ENCODE data around the gene CACNA1D.

Gene CACNA1D

GRCh38 chr3:53709256-53709655 lies 214.8 kb downstream of the CACNA1D start:
- no peaks in the 10 kb centered on the region for H3K9me3 ChIP-seq (ENCODE audit: control insufficient read depth, low read length)
- no peaks in the 10 kb centered on the region for H3K27me3 ChIP-seq (ENCODE audit: control insufficient read depth, insufficient read depth, low read length)
- H3K36me3 ChIP-seq (ENCODE audit: control insufficient read depth, insufficient read depth, low read length): no peaks in the 10 kb centered on the region
- H3K4me1 ChIP-seq (ENCODE audit: control insufficient read depth, insufficient read depth, low read length): peaks cover 16% of the 10 kb centered on the region
- H3K9ac ChIP-seq (ENCODE audit: low read length): no peak overlapping the region
- H3K4me3 ChIP-seq (ENCODE audit: low read length): no peak overlapping the region

- no peaks in the 10 kb centered on the region for H3K27me3 ChIP-seq (ENCODE audit: control insufficient read depth, insufficient read depth, low read length)
- no peaks in the 10 kb centered on the region for H3K36me3 ChIP-seq (ENCODE audit: control insufficient read depth, insufficient read depth, low read length)
- no peak overlapping the region for H3K9ac ChIP-seq (ENCODE audit: low read length)
- no peak overlapping the region for H3K4me3 ChIP-seq (ENCODE audit: low read length)
- no peaks in the 10 kb centered on the region for H3K9me3 ChIP-seq (ENCODE audit: control insufficient read depth, low read length)
- peaks cover 16% of the 10 kb centered on the region for H3K4me1 ChIP-seq (ENCODE audit: control insufficient read depth, insufficient read depth, low read length)
Observed at GRCh38 chr3:53709860-53710674, 215.7 kb downstream of the CACNA1D start.

GRCh38 chr3:53711387-53711786 lies 217.0 kb downstream of the CACNA1D start:
- H3K36me3 ChIP-seq (ENCODE audit: control insufficient read depth, insufficient read depth, low read length): no peaks in the 10 kb centered on the region
- H3K4me1 ChIP-seq (ENCODE audit: control insufficient read depth, insufficient read depth, low read length): peaks cover 16% of the 10 kb centered on the region
- no peak overlapping the region for H3K9ac ChIP-seq (ENCODE audit: low read length)
- no peaks in the 10 kb centered on the region for H3K9me3 ChIP-seq (ENCODE audit: control insufficient read depth, low read length)
- no peaks in the 10 kb centered on the region for H3K27me3 ChIP-seq (ENCODE audit: control insufficient read depth, insufficient read depth, low read length)
- H3K4me3 ChIP-seq (ENCODE audit: low read length): no peak overlapping the region

DNA sequence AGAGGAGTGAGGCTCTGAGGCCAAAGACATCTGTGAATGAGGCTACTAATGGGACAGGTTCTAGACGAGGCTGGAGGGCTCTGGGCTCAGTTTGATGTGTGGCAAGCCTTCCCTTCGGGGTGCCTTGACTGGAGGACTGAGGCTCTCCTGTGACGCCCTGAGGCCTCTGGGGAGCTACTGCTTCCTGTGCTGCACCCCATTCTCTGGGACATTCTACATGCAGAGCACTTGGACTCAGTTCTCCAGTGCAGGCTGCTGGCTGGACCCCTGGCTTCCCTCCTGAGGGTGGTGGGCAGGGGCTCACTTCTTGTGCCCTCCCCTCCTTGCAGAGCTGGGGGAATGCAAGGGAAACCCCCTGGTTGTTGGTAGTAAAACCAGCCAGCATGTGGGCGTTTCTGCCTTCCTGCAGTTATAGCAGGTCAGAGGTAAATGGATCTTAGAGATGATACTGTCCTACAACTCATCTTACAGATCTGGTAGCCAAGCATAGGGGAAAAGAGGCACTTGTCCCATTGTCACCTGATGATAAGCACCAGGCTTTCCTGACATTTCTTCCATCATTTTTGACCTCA lies 218.5 kb downstream of the CACNA1D start:
- Histone ChIP-seq H3K27me3 (ENCODE audit: control insufficient read depth, insufficient read depth, low read length) (no peaks in the 10 kb centered on the region), H3K9ac (ENCODE audit: low read length) (no peak overlapping the region), H3K4me3 (ENCODE audit: low read length) (no peak overlapping the region), H3K36me3 (ENCODE audit: control insufficient read depth, insufficient read depth, low read length) (no peaks in the 10 kb centered on the region), H3K9me3 (ENCODE audit: control insufficient read depth, low read length) (no peaks in the 10 kb centered on the region), H3K4me1 (ENCODE audit: control insufficient read depth, insufficient read depth, low read length) (peaks cover 12% of the 10 kb centered on the region)

- H3K27me3 ChIP-seq (ENCODE audit: control insufficient read depth, insufficient read depth, low read length): no peaks in the 10 kb centered on the region
- H3K9me3 ChIP-seq (ENCODE audit: control insufficient read depth, low read length): no peaks in the 10 kb centered on the region
- H3K36me3 ChIP-seq (ENCODE audit: control insufficient read depth, insufficient read depth, low read length): no peaks in the 10 kb centered on the region
- H3K4me1 ChIP-seq (ENCODE audit: control insufficient read depth, insufficient read depth, low read length): peaks cover 8% of the 10 kb centered on the region
- H3K9ac ChIP-seq (ENCODE audit: low read length): no peak overlapping the region
- no peak overlapping the region for H3K4me3 ChIP-seq (ENCODE audit: low read length)
Observed at GRCh38 chr3:53713626-53714025, 219.2 kb downstream of the CACNA1D start.

DNA sequence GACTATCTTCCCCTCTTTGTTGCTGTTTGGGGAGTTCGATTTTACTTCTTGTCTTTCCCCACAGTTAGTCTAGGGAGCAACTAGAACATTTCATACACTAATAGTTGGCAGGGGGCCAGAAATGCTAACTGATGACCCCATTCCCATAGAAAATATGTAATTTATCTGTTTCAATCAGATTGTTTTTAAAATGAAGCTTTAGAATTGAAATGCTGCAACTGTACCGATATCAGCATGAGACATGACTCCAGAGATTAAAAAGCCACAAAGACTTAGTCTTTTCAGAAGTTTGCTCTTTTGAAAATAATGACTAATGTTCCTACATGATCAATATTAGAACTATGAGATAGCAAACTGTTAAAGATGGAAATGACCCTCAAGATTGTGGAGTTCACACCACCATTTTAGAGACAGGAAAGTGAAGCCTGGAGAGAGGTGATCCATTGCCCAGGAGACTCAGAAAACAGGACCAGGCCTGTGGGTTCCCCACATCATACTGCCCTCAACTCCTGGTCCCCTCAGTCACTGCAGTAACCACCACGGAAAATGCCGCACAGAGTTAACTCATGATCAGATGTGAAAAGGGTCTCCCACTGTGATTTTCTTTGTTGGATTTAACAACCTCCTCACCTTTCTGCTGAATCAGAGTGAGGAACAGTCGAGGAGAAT lies 221.5 kb downstream of the CACNA1D start:
- no peak overlapping the region for H3K4me3 ChIP-seq (ENCODE audit: low read length)
- H3K4me1 ChIP-seq (ENCODE audit: control insufficient read depth, insufficient read depth, low read length): no peaks in the 10 kb centered on the region
- no peaks in the 10 kb centered on the region for H3K36me3 ChIP-seq (ENCODE audit: control insufficient read depth, insufficient read depth, low read length)
- no peaks in the 10 kb centered on the region for H3K9me3 ChIP-seq (ENCODE audit: control insufficient read depth, low read length)
- H3K27me3 ChIP-seq (ENCODE audit: control insufficient read depth, insufficient read depth, low read length): no peaks in the 10 kb centered on the region
- H3K9ac ChIP-seq (ENCODE audit: low read length): no peak overlapping the region

- H3K4me1 ChIP-seq (ENCODE audit: control insufficient read depth, insufficient read depth, low read length): no peaks in the 10 kb centered on the region
- H3K27me3 ChIP-seq (ENCODE audit: control insufficient read depth, insufficient read depth, low read length): no peaks in the 10 kb centered on the region
- no peaks in the 10 kb centered on the region for H3K9me3 ChIP-seq (ENCODE audit: control insufficient read depth, low read length)
Observed at GRCh38 chr3:53716998-53717397, 222.6 kb downstream of the CACNA1D start.

GRCh38 chr3:53718462-53718861 lies 224.1 kb downstream of the CACNA1D start:
- Histone ChIP-seq H3K4me3 (ENCODE audit: low read length) (no peak overlapping the region), H3K36me3 (ENCODE audit: control insufficient read depth, insufficient read depth, low read length) (no peaks in the 10 kb centered on the region), H3K9me3 (ENCODE audit: control insufficient read depth, low read length) (no peaks in the 10 kb centered on the region), H3K9ac (ENCODE audit: low read length) (no peak overlapping the region), H3K4me1 (ENCODE audit: control insufficient read depth, insufficient read depth, low read length) (no peaks in the 10 kb centered on the region), H3K27me3 (ENCODE audit: control insufficient read depth, insufficient read depth, low read length) (no peaks in the 10 kb centered on the region)

More at GRCh38 chr3:53716998-53717397, 222.6 kb downstream of the CACNA1D start:
- H3K9ac ChIP-seq (ENCODE audit: low read length): no peak overlapping the region
- H3K4me3 ChIP-seq (ENCODE audit: low read length): no peak overlapping the region
- H3K36me3 ChIP-seq (ENCODE audit: control insufficient read depth, insufficient read depth, low read length): no peaks in the 10 kb centered on the region

DNA sequence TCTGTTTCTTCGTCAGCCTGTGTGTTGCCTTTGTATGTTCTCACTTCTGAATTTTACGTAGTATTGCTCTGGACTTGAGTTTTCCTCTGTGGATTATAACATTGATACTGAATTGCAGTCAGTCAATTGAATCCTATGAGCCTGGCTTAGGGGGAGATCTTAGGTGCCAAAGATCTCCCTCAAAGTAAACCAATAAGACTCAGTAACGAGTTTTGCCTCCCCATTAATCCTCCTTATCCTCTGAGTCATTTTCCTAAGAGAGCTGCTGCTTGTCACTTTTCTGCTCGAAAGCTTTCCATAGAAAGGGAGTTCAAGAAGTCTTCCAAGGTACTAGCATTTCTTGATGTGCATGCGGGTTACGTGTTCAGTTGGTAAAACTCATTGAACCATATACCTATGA lies 225.4 kb downstream of the CACNA1D start:
- Histone ChIP-seq H3K4me3 (ENCODE audit: low read length) (no peak overlapping the region), H3K4me1 (ENCODE audit: control insufficient read depth, insufficient read depth, low read length) (no peaks in the 10 kb centered on the region), H3K9me3 (ENCODE audit: control insufficient read depth, low read length) (no peaks in the 10 kb centered on the region), H3K27me3 (ENCODE audit: control insufficient read depth, insufficient read depth, low read length) (no peaks in the 10 kb centered on the region), H3K9ac (ENCODE audit: low read length) (no peak overlapping the region), H3K36me3 (ENCODE audit: control insufficient read depth, insufficient read depth, low read length) (no peaks in the 10 kb centered on the region)

DNA sequence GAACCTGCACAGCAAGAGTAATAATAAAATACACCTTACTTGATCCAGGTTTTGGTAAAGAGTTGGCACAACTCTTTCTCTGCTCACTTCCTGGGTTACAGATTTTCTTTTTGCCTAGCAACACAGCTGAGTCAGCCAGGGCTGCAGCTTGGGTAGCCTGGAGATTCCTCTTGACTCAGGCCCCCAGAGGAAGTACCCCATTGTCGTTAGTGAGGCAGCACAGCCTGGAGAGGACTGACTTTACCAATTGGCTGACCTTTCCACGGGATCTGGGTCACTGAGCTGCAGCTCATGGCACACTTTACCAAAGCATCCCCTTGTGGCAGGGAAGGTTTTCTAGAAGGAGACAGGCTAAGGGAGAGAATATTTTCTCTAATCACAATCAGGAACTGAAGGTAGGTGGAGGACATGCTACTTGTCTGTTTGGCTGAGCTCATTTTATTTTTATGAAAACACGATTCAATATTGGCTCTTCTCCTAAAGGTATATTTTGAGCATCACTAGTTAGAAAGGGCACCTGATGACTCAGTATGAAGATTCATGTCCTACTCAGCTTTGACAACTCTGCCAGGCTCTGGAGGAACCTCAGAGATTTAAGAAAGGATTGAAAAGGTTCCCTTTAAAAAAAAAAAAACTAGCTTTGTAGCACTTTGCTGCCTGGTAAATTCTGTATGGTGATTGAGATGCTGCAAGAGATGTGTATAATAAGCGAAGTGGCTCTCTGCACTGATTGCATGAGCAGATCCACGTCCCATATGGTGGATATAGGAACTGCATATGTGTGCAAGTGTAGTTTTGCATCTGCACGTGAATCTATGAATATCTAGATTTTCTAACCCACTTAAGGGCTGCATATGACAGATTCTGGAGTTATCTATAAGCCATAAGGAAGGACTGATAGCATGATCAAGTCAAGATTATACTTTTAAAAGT lies 227.0 kb downstream of the CACNA1D start:
- no peak overlapping the region for H3K9ac ChIP-seq (ENCODE audit: low read length)
- H3K27me3 ChIP-seq (ENCODE audit: control insufficient read depth, insufficient read depth, low read length): no peaks in the 10 kb centered on the region
- no peaks in the 10 kb centered on the region for H3K36me3 ChIP-seq (ENCODE audit: control insufficient read depth, insufficient read depth, low read length)
- H3K9me3 ChIP-seq (ENCODE audit: control insufficient read depth, low read length): no peaks in the 10 kb centered on the region
- no peaks in the 10 kb centered on the region for H3K4me1 ChIP-seq (ENCODE audit: control insufficient read depth, insufficient read depth, low read length)
- H3K4me3 ChIP-seq (ENCODE audit: low read length): no peak overlapping the region

DNA sequence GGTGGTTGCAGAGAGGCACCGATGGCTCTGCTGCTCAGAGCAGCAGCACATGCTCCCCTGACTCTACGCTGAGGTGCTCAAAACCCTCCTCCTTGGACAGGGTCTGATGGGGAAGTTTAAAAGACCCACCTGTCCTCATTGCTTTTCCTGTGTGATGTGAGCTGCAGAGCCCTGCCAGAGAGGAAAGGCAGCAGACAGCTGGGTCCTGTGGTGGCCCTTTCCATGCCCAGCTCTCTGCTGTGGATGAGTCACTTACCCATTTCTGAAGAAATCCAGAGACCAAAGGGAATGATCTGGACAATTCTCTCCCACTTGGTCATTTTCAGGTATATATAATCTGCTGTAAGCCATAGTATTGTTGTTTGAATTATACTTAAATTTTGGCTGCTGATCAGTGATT lies 230.2 kb downstream of the CACNA1D start:
- Histone ChIP-seq H3K27me3 (ENCODE audit: control insufficient read depth, insufficient read depth, low read length) (no peaks in the 10 kb centered on the region), H3K4me3 (ENCODE audit: low read length) (no peak overlapping the region), H3K4me1 (ENCODE audit: control insufficient read depth, insufficient read depth, low read length) (no peaks in the 10 kb centered on the region), H3K9me3 (ENCODE audit: control insufficient read depth, low read length) (no peaks in the 10 kb centered on the region), H3K9ac (ENCODE audit: low read length) (no peak overlapping the region), H3K36me3 (ENCODE audit: control insufficient read depth, insufficient read depth, low read length) (no peaks in the 10 kb centered on the region)
